A549 (cell line): ENCODE measurements around the gene NOS2. TPM values are rescaled to one million over a fixed set of nuclear protein-coding genes. Genes with fewer than 3 reads are reported as not detected.

Experiments
- ATAC-seq, 2 experiments: fragments of 200-7000 bp in 1 of 2; fragments of >200 bp in 1 of 2; cut with Nextera tagmentation in 1 of 2; cut with Tn5 transposase in 1 of 2; 3 replicates each; pipeline versions ENCODE4 v1.8.0 to v1.9.1; 2018 to 2020; ENCODE audit warnings: mild to moderate bottlenecking in 1 of 2, moderate library complexity in 1 of 2
- CTCF ChIA-PET: fragments of 300-600 bp; sonication (Branson Sonifier 250); formaldehyde crosslinking; extraction: SDS; loops from one replicate; lab custom pipeline; 2021; ENCODE audit warnings: antibody characterized with exemption, inconsistent platforms; lab: Yijun Ruan, JAX
- POLR2A ChIA-PET: fragments of 350-600 bp; formaldehyde crosslinking; extraction: SDS; loops from one replicate; lab custom pipeline; 2021; ENCODE audit warnings: antibody characterized with exemption, inconsistent platforms; lab: Yijun Ruan, JAX
- DNase-seq, 2 experiments: peaks; one replicate each; pipeline versions ENCODE4 v3.0.0 to v3.0.0-alpha.2; 2011 to 2016; ENCODE audit warnings: low read depth in 1 of 2, low spot score in 1 of 2
- FAIRE-seq: peaks from 2 replicates; lab custom pipeline; 2011; peaks lifted over from hg19 to GRCh38; lab: Jason Lieb, UNC
- H3K27ac ChIP-seq, 2 experiments: fragments of >200 bp; sonication (Bioruptor Twin); formaldehyde crosslinking; 3 replicates each; pipeline ENCODE4 v1.5.1; 2016 to 2017
- H3K4me1 ChIP-seq: fragments of >200 bp; sonication (Bioruptor Twin); formaldehyde crosslinking; 3 replicates; pipeline ENCODE4 v1.6.1; 2016
- H3K4me2 ChIP-seq: fragments of >200 bp; sonication (Bioruptor Twin); formaldehyde crosslinking; 3 replicates; pipeline ENCODE4 v1.6.1; 2016
- H3K4me3 ChIP-seq: fragments of >200 bp; sonication (Bioruptor Twin); formaldehyde crosslinking; 3 replicates; pipeline ENCODE4 v1.5.1; 2016
- H3K9me3 ChIP-seq: fragments of >200 bp; sonication (Bioruptor Twin); formaldehyde crosslinking; 3 replicates; pipeline ENCODE4 v1.6.1; 2016
- CEBPB ChIP-seq, 2 experiments: fragments of >200 bp in 1 of 2; sonication (Bioruptor Twin) in 1 of 2; formaldehyde crosslinking in 1 of 2; IDR thresholded peaks; 2 replicates each; pipeline ENCODE4 v1.6.1; 2012 to 2016
- CHD2 ChIP-seq: fragments of 150-350 bp; IDR thresholded peaks from 2 replicates; pipeline ENCODE4 v1.6.1; 2014; ENCODE audit warnings: low read length; ENCODE audit not compliant: partially characterized antibody
- CHD4 ChIP-seq: fragments of 200-600 bp; sonication (generic); IDR thresholded peaks from 2 replicates; pipeline ENCODE4 v1.6.1; 2016; ENCODE audit warnings: antibody characterized with exemption, mild to moderate bottlenecking, borderline replicate concordance
- EHMT2 ChIP-seq: fragments of 200-600 bp; sonication (generic); IDR thresholded peaks from 2 replicates; pipeline ENCODE4 v1.6.1; 2016; ENCODE audit warnings: antibody characterized with exemption, low read depth, mild to moderate bottlenecking, moderate library complexity
- EP300 ChIP-seq, 2 experiments: fragments of >200 bp; sonication (Bioruptor Twin); formaldehyde crosslinking; IDR thresholded peaks; 2 replicates in 1 of 2; 3 replicates in 1 of 2; pipeline ENCODE4 v1.6.1; 2016 to 2017
- FOSB ChIP-seq: fragments of 250-450 bp; sonication (Bioruptor Pico); IDR thresholded peaks from 2 replicates; pipeline ENCODE4 v1.5.0; 2020; ENCODE audit warnings: mild to moderate bottlenecking, moderate library complexity
- FOXS1 ChIP-seq: fragments of 250-450 bp; sonication (Bioruptor Pico); IDR thresholded peaks from 2 replicates; pipeline ENCODE4 v1.5.0; 2020; ENCODE audit warnings: mild to moderate bottlenecking, moderate library complexity
- HDAC2 ChIP-seq: fragments of 200-600 bp; sonication (generic); IDR thresholded peaks from 2 replicates; pipeline ENCODE4 v1.6.1; 2016
- HOXA7 ChIP-seq: fragments of 250-450 bp; sonication (Bioruptor Pico); IDR thresholded peaks from 2 replicates; pipeline ENCODE4 v1.5.0; 2020; ENCODE audit warnings: mild to moderate bottlenecking, moderate library complexity
- KDM5A ChIP-seq: fragments of 200-600 bp; sonication (generic); IDR thresholded peaks from 2 replicates; pipeline ENCODE4 v1.6.1; 2016; ENCODE audit warnings: antibody characterized with exemption, mild to moderate bottlenecking
- MAFK ChIP-seq: fragments of 450-650 bp; IDR thresholded peaks from 2 replicates; pipeline ENCODE4 v1.6.1; 2014; ENCODE audit not compliant: partially characterized antibody
- MYC ChIP-seq: IDR thresholded peaks from 2 replicates; pipeline ENCODE4 v1.6.1; 2012; ENCODE audit warnings: mild to moderate bottlenecking, inconsistent platforms, low read length, improper control_type of control experiment, borderline replicate concordance
- PHF8 ChIP-seq: fragments of 200-600 bp; sonication (generic); IDR thresholded peaks from 2 replicates; pipeline ENCODE4 v1.6.1; 2016; ENCODE audit warnings: low read depth, mild to moderate bottlenecking, antibody characterized with exemption, moderate library complexity, borderline replicate concordance
- RARB ChIP-seq: fragments of 250-450 bp; sonication (Bioruptor Pico); IDR thresholded peaks from 2 replicates; pipeline ENCODE4 v1.8.0; 2021; ENCODE audit warnings: mild to moderate bottlenecking, moderate library complexity
- RNF2 ChIP-seq: fragments of 200-600 bp; sonication (generic); IDR thresholded peaks from 2 replicates; pipeline ENCODE4 v1.6.1; 2016; ENCODE audit warnings: low read depth, mild to moderate bottlenecking, antibody characterized with exemption, moderate library complexity, borderline replicate concordance
- SMC3 ChIP-seq: fragments of >200 bp; sonication (Bioruptor Twin); formaldehyde crosslinking; IDR thresholded peaks from 3 replicates; pipeline ENCODE4 v1.6.1; 2018; ENCODE audit warnings: inconsistent platforms
- TFCP2L1 ChIP-seq: fragments of 250-450 bp; sonication (Bioruptor Pico); IDR thresholded peaks from 2 replicates; pipeline ENCODE4 v1.5.0; 2021; ENCODE audit warnings: mild to moderate bottlenecking
- TP53 ChIP-seq: fragments of 250-450 bp; sonication (Bioruptor Pico); IDR thresholded peaks from 2 replicates; pipeline ENCODE4 v1.5.0; 2021; ENCODE audit warnings: mild to moderate bottlenecking, moderate library complexity
- USF2 ChIP-seq: fragments of 450-650 bp; IDR thresholded peaks from 2 replicates; pipeline ENCODE4 v1.6.1; 2014; ENCODE audit warnings: antibody characterized with exemption
- ZFP36 ChIP-seq: fragments of 450-650 bp; IDR thresholded peaks from 2 replicates; pipeline ENCODE4 v1.6.1; 2014; ENCODE audit warnings: borderline replicate concordance; ENCODE audit not compliant: partially characterized antibody
- ZSCAN20 ChIP-seq: fragments of 250-450 bp; sonication (Bioruptor Pico); IDR thresholded peaks from 2 replicates; pipeline ENCODE4 v1.8.0; 2022; ENCODE audit warnings: mild to moderate bottlenecking, moderate library complexity
- WGBS: methylation state at CpG from one replicate; pipeline ENCODE4 v1.1.6; 2017; ENCODE audit errors: missing lambda C conversion rate; 5-methylcytosine and 5-hydroxymethylcytosine counted together
- polyA plus RNA-seq, 4 experiments: library from polyadenylated mRNA; depleted of rRNA in 3 of 4; stranded (reverse); fragments of >200 nt; fragmentation: RNase III in 1 of 4; extraction: RNeasy Plus Mini Kit Qiagen cat#74134 plus additional on column Dnase treatment in 1 of 4; gene quantifications; 2 replicates in 3 of 4; 3 replicates in 1 of 4; pipeline ENCODE4 v1.2.3, GENCODE V29; 2011 to 2017
- TF ChIP-seq, protein P1 (sequence below): IDR thresholded peaks from 2 replicates; pipeline ENCODE4 v1.6.1; 2012
- TF ChIP-seq, protein P2 (sequence below): fragments of 150-350 bp; IDR thresholded peaks from 2 replicates; pipeline ENCODE4 v1.6.1; 2014; ENCODE audit warnings: low read depth, mild to moderate bottlenecking, low read length
- TF ChIP-seq, protein P3 (sequence below): IDR thresholded peaks from 2 replicates; pipeline ENCODE4 v1.6.1; 2012

Gene NOS2
- polyA plus RNA-seq, 2 of the 4 experiments (the other 2 are of a cell fraction), result 0.08 to 0.17 TPM

- TF ChIP-seq MAFK (no peak), FOXS1 (no peak), CHD4 (no peak), TFCP2L1 (CRISPR knock-in tag) (no peak)
These were observed 11.6 kb upstream of the NOS2 start (continued) for GRCh38 chr17:27811961-27812360.

DNA sequence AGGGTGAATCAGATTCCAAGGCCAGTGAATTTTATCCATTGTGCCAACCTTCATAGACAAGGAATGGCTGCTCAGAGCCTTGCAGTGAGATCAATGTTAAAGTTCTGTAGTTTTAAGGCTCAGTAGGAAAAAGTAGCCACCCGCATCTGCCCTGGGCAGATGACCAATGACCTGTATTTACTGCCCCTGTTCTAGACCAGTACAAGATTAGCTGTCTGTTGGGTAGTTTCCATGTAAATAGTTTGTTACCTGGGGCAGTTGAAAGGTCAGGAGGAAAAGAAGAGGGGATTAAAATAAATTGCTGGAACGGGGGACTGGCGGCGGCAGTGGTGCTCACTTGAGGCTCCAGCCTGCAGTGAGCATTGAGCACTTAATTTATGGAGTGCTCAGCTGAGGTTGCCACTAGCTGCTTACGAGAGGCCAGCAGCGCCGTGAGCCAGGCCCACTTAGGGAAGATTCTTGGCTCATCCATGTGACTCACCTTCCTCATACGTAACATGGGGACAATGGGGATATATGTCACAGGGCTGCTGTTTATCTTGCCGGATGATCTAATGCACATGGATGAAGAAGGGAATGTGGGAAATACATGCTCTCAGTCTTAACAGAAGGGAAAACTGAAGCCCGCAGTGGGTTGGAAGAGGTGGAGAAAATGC lies 10.7 kb upstream of the NOS2 start:
- FAIRE-seq (no peak), DNase-seq (peak in 1 of 2 experiments; percentile 17), ATAC-seq (0 out of 6 replicates have a peak, but pooled peaks of 1 of the 2 experiments have one; percentile 32)
- WGBS, result 62% methylated on average over 10 of the region's 10 CpGs
- TF ChIP-seq CHD2, result no peak
- TF ChIP-seq, protein P1, sequence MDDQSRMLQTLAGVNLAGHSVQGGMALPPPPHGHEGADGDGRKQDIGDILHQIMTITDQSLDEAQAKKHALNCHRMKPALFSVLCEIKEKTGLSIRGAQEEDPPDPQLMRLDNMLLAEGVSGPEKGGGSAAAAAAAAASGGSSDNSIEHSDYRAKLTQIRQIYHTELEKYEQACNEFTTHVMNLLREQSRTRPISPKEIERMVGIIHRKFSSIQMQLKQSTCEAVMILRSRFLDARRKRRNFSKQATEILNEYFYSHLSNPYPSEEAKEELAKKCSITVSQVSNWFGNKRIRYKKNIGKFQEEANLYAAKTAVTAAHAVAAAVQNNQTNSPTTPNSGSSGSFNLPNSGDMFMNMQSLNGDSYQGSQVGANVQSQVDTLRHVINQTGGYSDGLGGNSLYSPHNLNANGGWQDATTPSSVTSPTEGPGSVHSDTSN, result no peak
- TF ChIP-seq RARB (CRISPR knock-in tag), result no peak
- no peak for TF ChIP-seq USF2
- POLR2A ChIA-PET, result no interaction called here
- CTCF ChIA-PET, result interaction anchor here (1.1 to 18.3 kb wide), 4 partner anchors 14 to 82 kb away, joined by 3 to 474 read pairs (median 14); partner anchors contain the start of gene LYRM9
- H3K9me3 ChIP-seq, result no peaks in the 10 kb centered on the region
- H3K4me2 ChIP-seq, result no peak overlapping the region
- H3K4me1 ChIP-seq, result no peaks in the 10 kb centered on the region
- no peak overlapping the region for H3K4me3 ChIP-seq
- no peak overlapping the region for H3K27ac ChIP-seq

- no peak for DNase-seq
- CTCF ChIA-PET, result interaction anchor here (1.2 to 18.3 kb wide), 5 partner anchors 13 to 82 kb away, joined by 4 to 474 read pairs (median 5); partner anchors contain the start of gene LYRM9
- FAIRE-seq, result no peak
- no peak overlapping the region for H3K4me3 ChIP-seq
- 29% methylated on average over 7 of the region's 7 CpGs for WGBS
- no peak for TF ChIP-seq MYC
- no peak for TF ChIP-seq SMC3
- TF ChIP-seq KDM5A, result no peak
- TF ChIP-seq, protein P2, sequence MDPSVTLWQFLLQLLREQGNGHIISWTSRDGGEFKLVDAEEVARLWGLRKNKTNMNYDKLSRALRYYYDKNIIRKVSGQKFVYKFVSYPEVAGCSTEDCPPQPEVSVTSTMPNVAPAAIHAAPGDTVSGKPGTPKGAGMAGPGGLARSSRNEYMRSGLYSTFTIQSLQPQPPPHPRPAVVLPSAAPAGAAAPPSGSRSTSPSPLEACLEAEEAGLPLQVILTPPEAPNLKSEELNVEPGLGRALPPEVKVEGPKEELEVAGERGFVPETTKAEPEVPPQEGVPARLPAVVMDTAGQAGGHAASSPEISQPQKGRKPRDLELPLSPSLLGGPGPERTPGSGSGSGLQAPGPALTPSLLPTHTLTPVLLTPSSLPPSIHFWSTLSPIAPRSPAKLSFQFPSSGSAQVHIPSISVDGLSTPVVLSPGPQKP, result no peak
- TF ChIP-seq RNF2, result no peak
- TF ChIP-seq FOXS1, result no peak
- no peak for TF ChIP-seq HOXA7
- TF ChIP-seq CEBPB (IDR thresholded peaks at IDR 0.05), result no peak
- no peak for TF ChIP-seq HDAC2
- no peak for TF ChIP-seq ZSCAN20
- TF ChIP-seq TP53 (CRISPR knock-in tag), result no peak
- no peak for TF ChIP-seq ZFP36
- TF ChIP-seq, protein P3, sequence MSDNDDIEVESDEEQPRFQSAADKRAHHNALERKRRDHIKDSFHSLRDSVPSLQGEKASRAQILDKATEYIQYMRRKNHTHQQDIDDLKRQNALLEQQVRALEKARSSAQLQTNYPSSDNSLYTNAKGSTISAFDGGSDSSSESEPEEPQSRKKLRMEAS, result no peak
- no peak for TF ChIP-seq EHMT2
- no peak for TF ChIP-seq PHF8
- no peak for TF ChIP-seq USF2
- TF ChIP-seq FOSB, result no peak
- TF ChIP-seq EP300 (IDR thresholded peaks at IDR 0.05), result no peak
- TF ChIP-seq, all 56 proteins: peak for 0
- Histone ChIP-seq H3K27ac (no peak overlapping the region), H3K4me1 (peaks cover 3% of the 10 kb centered on the region; the same call in 1 of the 3 replicates), H3K9me3 (no peaks in the 10 kb centered on the region), H3K4me2 (no peak overlapping the region)
- POLR2A ChIA-PET, result no interaction called here
- ATAC-seq, result no peak
These were observed 10.0 kb upstream of the NOS2 start for GRCh38 chr17:27810211-27810901.
